Bronchial epithelial cell (primary cell): Measurements from ENCODE around the gene C12orf76. TPM values are rescaled to one million over a fixed set of nuclear protein-coding genes. Genes with fewer than 3 reads are reported as not detected.
A peak's percentile ranks its signal among the peaks of the same experiment; 100 is the strongest.

Experiments
- DNase-seq: peaks from one replicate; pipeline ENCODE4 v3.0.0-alpha.2; 2010; ENCODE audit warnings: low read depth
- FAIRE-seq: peaks from 2 replicates; lab custom pipeline; 2011; peaks lifted over from hg19 to GRCh38; lab: Jason Lieb, UNC
- H3K27me3 ChIP-seq: 2 replicates; pipeline ENCODE4 v1.5.1; 2011; ENCODE audit warnings: low read length; ENCODE audit not compliant: control insufficient read depth, insufficient read depth
- H3K36me3 ChIP-seq: 2 replicates; pipeline ENCODE4 v1.5.1; 2011; ENCODE audit warnings: low read length; ENCODE audit not compliant: control insufficient read depth, insufficient read depth
- H3K4me3 ChIP-seq: 2 replicates; pipeline ENCODE4 v1.5.1; 2011; ENCODE audit warnings: mild to moderate bottlenecking, low read depth, low read length, control low read depth
- total RNA-seq: library from RNA; depleted of rRNA; stranded (reverse); fragments of >200 nt; gene quantifications from 2 replicates; pipeline ENCODE4 v1.2.1, GENCODE V29; 2014
- TF ChIP-seq, protein P1 (sequence below): IDR thresholded peaks from 2 replicates; pipeline ENCODE4 v1.5.1; 2011; ENCODE audit warnings: mild to moderate bottlenecking, moderate library complexity, low read length, control low read depth, inconsistent platforms; ENCODE audit not compliant: insufficient read depth, severe bottlenecking

Gene C12orf76
- total RNA-seq, 1 donor from 2014 or later = 17.9 TPM

GRCh38 chr12:110006115-110006514 lies 42.2 kb downstream of the C12orf76 start:
- TF ChIP-seq, protein P1, sequence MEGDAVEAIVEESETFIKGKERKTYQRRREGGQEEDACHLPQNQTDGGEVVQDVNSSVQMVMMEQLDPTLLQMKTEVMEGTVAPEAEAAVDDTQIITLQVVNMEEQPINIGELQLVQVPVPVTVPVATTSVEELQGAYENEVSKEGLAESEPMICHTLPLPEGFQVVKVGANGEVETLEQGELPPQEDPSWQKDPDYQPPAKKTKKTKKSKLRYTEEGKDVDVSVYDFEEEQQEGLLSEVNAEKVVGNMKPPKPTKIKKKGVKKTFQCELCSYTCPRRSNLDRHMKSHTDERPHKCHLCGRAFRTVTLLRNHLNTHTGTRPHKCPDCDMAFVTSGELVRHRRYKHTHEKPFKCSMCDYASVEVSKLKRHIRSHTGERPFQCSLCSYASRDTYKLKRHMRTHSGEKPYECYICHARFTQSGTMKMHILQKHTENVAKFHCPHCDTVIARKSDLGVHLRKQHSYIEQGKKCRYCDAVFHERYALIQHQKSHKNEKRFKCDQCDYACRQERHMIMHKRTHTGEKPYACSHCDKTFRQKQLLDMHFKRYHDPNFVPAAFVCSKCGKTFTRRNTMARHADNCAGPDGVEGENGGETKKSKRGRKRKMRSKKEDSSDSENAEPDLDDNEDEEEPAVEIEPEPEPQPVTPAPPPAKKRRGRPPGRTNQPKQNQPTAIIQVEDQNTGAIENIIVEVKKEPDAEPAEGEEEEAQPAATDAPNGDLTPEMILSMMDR = no peak
- Histone ChIP-seq H3K4me3 (no peak overlapping the region), H3K27me3 (no peaks in the 10 kb centered on the region), H3K36me3 (no peaks in the 10 kb centered on the region)
- no peak for FAIRE-seq
- no peak for DNase-seq

DNA sequence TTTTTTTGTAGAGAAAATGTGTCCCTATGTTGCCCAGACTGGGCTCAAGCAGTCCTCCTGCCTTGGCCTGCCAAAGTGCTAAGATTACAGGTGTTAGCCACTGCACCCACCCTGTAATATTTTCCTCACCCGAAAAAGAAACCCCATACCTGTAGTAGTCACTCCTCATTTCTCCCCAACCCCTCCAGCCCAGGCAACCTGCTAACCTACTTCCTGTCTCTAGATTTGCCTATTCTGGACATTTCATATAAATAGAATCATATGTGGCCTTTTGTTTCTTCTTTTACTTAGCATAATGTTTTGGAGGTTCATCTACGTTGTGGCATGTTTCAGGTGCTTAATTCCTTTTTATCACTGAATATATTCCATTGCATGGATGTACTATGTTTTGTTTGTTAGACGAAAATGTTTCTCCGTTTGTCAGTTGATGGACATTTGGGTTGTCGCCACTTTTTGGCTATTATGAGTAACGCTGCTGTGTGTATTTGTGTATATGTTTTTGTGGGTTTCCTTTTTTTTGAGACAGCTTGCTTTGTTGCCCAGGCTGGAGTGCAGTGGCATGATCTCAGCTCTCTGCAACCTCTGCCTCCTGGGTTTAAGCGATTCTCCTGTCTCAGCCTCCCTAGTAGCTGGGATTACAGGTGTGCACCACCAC lies 42.9 kb downstream of the C12orf76 start:
- no peak for FAIRE-seq
- no peak overlapping the region for H3K4me3 ChIP-seq
- TF ChIP-seq, protein P1 = no peak
- DNase-seq = no peak
- H3K27me3 ChIP-seq = no peaks in the 10 kb centered on the region
- H3K36me3 ChIP-seq = no peaks in the 10 kb centered on the region

DNA sequence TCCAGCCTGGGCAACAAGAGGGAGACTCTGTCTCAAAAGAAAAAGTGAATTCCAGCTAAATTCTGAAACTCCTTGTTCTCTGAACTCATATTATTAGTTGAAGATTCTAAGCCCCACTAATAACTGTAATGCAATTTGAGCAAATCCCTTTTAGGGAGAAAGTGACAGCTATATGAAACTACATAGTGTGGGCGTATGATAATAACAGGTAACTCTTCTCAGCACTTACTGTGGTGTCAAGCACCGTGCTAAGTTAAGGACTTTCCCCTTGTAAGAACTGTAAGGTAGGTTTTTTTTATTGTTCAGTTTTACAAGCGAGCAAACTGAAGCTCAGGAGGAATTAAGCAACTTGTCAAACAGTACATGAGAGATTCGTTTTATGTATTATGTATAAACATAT lies 43.7 kb downstream of the C12orf76 start:
- DNase-seq (no peak), FAIRE-seq (no peak)
- TF ChIP-seq, protein P1 = no peak
- no peaks in the 10 kb centered on the region for H3K36me3 ChIP-seq
- no peaks in the 10 kb centered on the region for H3K27me3 ChIP-seq
- no peak overlapping the region for H3K4me3 ChIP-seq

DNA sequence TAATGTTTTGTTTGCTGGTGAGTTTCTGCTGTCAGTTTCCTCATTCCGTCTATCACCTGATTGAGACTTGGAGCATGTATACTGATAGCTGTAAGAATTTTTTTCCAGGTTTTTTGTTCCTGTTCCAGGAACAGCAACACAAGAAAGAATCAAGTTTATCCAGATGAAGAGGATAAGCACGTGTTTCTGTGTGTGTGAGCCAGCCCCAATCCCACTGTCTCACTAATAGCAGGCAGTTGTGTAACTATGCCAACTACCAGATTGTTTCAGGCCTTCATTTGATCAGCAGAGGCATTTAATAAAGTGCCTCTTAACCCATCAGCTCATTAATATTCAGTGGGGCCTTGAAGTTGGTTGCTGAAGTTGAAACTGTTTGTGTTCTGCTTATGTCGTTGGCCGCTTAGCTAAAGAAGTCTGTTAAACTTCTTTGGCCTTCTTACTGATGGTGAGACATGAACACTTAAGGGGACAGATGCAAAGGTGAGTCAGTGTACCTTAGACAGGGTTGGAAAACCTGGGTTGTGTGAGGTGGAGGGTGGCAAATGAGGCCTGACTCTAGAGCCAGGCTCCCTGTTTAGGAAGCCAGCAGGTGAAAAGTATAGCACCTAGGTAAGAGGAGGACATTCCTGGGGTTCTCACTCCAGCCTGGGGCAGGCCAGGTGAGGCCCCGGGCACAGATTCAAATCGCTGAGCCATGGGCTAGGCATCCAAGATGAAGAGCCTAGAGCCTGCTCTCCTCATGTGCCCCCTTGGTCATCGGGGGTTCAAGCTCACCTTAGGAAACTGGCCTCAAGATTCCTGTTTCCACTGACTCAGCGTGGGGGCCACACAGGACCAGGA lies 45.4 kb downstream of the C12orf76 start:
- Histone ChIP-seq H3K27me3 (no peaks in the 10 kb centered on the region), H3K4me3 (no peak overlapping the region), H3K36me3 (no peaks in the 10 kb centered on the region)
- DNase-seq = peak; percentile 40
- TF ChIP-seq, protein P1 = no peak
- no peak for FAIRE-seq

DNA sequence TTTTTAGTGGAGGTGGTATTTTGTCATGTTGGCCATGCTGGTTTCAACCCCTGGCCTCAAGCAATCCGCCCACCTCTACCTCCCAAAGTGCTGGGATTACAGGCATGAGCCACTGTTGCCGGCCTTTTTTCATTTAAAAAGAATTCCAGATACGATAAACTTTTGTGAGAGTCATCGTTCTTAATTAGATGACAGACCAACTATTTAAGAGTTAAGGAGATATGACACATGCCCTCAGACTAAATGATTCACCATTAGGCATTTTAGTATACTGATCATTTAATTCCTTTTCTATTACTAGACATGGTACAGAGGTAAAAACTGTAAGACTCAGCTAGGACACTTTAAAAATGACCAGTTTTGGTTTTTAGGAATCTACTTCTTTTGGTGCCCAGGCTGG lies 46.7 kb downstream of the C12orf76 start:
- H3K27me3 ChIP-seq = no peaks in the 10 kb centered on the region
- no peaks in the 10 kb centered on the region for H3K36me3 ChIP-seq
- no peak overlapping the region for H3K4me3 ChIP-seq
- TF ChIP-seq, protein P1 = no peak
- peak; percentile 94 for DNase-seq
- FAIRE-seq = no peak
